ENCODE data around the gene WDR4. TPM values are rescaled to one million over a fixed set of nuclear protein-coding genes. Genes with fewer than 3 reads are reported as not detected.

WDR4 gene
- total RNA-seq, 1 experiment from 2014 or later: 42.6 TPM

DNA sequence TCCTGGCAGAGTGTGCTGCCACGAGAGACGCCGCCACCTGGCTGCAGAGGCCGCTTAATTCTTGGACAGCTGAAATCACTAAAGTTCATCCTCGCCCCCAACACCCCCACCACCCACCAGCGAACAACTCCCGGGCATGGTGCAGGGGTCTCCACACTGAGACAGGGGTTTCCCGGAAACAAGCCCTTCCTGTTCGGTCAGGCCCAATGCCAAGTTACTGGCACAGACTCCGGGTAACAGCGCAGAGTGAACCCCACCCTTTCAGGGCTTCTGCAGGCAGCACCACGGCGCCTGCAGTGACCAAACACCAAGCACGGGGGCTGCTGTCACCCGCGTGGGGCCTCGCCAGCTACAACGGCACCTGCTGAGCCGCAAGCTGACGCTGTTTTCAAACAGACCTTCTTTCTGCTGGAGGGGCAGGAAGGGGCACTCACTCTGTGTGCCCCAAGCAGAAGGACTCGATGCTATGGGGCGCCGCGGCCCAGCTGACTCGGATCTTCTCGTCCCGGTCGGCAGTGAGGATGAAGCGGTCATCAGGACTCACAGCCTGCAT lies 17.4 kb downstream of the WDR4 start:
- CTCF ChIA-PET: interaction anchor here (0.7 to 1.8 kb wide), 6 partner anchors 11 to 269 kb away, joined by 3 to 4 read pairs (median 3); no protein-coding TSS in a partner anchor
- TF ChIP-seq MYBL2 (CRISPR knock-in tag; IDR thresholded peaks at IDR 0.05): no peak
- TF ChIP-seq, protein P1, sequence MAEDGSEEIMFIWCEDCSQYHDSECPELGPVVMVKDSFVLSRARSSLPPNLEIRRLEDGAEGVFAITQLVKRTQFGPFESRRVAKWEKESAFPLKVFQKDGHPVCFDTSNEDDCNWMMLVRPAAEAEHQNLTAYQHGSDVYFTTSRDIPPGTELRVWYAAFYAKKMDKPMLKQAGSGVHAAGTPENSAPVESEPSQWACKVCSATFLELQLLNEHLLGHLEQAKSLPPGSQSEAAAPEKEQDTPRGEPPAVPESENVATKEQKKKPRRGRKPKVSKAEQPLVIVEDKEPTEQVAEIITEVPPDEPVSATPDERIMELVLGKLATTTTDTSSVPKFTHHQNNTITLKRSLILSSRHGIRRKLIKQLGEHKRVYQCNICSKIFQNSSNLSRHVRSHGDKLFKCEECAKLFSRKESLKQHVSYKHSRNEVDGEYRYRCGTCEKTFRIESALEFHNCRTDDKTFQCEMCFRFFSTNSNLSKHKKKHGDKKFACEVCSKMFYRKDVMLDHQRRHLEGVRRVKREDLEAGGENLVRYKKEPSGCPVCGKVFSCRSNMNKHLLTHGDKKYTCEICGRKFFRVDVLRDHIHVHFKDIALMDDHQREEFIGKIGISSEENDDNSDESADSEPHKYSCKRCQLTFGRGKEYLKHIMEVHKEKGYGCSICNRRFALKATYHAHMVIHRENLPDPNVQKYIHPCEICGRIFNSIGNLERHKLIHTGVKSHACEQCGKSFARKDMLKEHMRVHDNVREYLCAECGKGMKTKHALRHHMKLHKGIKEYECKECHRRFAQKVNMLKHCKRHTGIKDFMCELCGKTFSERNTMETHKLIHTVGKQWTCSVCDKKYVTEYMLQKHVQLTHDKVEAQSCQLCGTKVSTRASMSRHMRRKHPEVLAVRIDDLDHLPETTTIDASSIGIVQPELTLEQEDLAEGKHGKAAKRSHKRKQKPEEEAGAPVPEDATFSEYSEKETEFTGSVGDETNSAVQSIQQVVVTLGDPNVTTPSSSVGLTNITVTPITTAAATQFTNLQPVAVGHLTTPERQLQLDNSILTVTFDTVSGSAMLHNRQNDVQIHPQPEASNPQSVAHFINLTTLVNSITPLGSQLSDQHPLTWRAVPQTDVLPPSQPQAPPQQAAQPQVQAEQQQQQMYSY (CRISPR knock-in tag; IDR thresholded peaks at IDR 0.05): no peak
- no peak overlapping the region for H3K27ac Mint-ChIP-seq
- H3K4me1 Mint-ChIP-seq: peaks cover 8% of the 10 kb centered on the region
- DNase-seq (ENCODE audit: low spot score) (no peak), ATAC-seq (no peak)
- POLR2A ChIA-PET: no interaction called here
- H3K36me3 Mint-ChIP-seq: peaks cover 50% of the 10 kb centered on the region
- H3K4me3 Mint-ChIP-seq: no peak overlapping the region
- no peaks in the 10 kb centered on the region for H3K27me3 Mint-ChIP-seq (ENCODE audit: low read depth)
- H3K9me3 Mint-ChIP-seq: no peaks in the 10 kb centered on the region

DNA sequence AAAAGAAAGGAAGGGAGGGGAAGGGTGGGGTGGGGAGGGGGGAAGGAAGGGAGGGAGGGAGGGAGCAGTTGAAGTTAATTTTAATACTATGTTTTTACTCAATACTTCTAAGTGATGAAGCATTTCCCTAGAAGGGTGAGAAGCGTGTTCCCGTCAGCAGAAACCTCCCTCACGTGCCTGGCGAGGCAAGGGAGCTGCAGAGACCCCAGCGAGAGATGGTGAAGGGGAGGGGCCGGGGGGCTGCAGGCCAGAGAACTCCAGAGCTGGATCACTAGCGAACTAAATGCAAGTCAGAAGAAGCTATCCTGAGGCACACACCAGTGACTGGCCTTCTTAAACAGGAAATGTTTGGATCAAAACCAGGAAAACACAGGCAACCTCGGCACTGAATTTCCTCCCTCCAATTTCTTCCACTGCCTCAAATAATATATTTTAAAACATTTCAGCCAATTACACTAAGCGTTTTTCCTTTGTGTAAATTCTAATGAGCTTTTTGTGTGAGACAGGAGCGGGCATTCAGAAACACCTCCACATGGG lies 18.0 kb downstream of the WDR4 start:
- Mint-ChIP-seq H3K4me3 (no peak overlapping the region), H3K27ac (no peak overlapping the region), H3K36me3 (peaks cover 50% of the 10 kb centered on the region), H3K4me1 (peaks cover 8% of the 10 kb centered on the region), H3K9me3 (no peaks in the 10 kb centered on the region), H3K27me3 (ENCODE audit: low read depth) (no peaks in the 10 kb centered on the region)
- TF ChIP-seq, protein P2, sequence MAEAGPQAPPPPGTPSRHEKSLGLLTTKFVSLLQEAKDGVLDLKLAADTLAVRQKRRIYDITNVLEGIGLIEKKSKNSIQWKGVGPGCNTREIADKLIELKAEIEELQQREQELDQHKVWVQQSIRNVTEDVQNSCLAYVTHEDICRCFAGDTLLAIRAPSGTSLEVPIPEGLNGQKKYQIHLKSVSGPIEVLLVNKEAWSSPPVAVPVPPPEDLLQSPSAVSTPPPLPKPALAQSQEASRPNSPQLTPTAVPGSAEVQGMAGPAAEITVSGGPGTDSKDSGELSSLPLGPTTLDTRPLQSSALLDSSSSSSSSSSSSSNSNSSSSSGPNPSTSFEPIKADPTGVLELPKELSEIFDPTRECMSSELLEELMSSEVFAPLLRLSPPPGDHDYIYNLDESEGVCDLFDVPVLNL (CRISPR knock-in tag; IDR thresholded peaks at IDR 0.05; ENCODE audit: borderline replicate concordance, low read depth): no peak
- TF ChIP-seq, protein P3, sequence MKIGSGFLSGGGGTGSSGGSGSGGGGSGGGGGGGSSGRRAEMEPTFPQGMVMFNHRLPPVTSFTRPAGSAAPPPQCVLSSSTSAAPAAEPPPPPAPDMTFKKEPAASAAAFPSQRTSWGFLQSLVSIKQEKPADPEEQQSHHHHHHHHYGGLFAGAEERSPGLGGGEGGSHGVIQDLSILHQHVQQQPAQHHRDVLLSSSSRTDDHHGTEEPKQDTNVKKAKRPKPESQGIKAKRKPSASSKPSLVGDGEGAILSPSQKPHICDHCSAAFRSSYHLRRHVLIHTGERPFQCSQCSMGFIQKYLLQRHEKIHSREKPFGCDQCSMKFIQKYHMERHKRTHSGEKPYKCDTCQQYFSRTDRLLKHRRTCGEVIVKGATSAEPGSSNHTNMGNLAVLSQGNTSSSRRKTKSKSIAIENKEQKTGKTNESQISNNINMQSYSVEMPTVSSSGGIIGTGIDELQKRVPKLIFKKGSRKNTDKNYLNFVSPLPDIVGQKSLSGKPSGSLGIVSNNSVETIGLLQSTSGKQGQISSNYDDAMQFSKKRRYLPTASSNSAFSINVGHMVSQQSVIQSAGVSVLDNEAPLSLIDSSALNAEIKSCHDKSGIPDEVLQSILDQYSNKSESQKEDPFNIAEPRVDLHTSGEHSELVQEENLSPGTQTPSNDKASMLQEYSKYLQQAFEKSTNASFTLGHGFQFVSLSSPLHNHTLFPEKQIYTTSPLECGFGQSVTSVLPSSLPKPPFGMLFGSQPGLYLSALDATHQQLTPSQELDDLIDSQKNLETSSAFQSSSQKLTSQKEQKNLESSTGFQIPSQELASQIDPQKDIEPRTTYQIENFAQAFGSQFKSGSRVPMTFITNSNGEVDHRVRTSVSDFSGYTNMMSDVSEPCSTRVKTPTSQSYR (CRISPR knock-in tag; IDR thresholded peaks at IDR 0.05): no peak
- TF ChIP-seq GTF2I (CRISPR knock-in tag; conservative IDR thresholded peaks at IDR 0.05): no peak
- TF ChIP-seq NFYB (CRISPR knock-in tag; conservative IDR thresholded peaks at IDR 0.05; ENCODE audit: low read depth): no peak
- TF ChIP-seq, protein P4, sequence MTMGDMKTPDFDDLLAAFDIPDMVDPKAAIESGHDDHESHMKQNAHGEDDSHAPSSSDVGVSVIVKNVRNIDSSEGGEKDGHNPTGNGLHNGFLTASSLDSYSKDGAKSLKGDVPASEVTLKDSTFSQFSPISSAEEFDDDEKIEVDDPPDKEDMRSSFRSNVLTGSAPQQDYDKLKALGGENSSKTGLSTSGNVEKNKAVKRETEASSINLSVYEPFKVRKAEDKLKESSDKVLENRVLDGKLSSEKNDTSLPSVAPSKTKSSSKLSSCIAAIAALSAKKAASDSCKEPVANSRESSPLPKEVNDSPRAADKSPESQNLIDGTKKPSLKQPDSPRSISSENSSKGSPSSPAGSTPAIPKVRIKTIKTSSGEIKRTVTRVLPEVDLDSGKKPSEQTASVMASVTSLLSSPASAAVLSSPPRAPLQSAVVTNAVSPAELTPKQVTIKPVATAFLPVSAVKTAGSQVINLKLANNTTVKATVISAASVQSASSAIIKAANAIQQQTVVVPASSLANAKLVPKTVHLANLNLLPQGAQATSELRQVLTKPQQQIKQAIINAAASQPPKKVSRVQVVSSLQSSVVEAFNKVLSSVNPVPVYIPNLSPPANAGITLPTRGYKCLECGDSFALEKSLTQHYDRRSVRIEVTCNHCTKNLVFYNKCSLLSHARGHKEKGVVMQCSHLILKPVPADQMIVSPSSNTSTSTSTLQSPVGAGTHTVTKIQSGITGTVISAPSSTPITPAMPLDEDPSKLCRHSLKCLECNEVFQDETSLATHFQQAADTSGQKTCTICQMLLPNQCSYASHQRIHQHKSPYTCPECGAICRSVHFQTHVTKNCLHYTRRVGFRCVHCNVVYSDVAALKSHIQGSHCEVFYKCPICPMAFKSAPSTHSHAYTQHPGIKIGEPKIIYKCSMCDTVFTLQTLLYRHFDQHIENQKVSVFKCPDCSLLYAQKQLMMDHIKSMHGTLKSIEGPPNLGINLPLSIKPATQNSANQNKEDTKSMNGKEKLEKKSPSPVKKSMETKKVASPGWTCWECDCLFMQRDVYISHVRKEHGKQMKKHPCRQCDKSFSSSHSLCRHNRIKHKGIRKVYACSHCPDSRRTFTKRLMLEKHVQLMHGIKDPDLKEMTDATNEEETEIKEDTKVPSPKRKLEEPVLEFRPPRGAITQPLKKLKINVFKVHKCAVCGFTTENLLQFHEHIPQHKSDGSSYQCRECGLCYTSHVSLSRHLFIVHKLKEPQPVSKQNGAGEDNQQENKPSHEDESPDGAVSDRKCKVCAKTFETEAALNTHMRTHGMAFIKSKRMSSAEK (CRISPR knock-in tag; IDR thresholded peaks at IDR 0.05; ENCODE audit: borderline replicate concordance): no peak
- no peak for TF ChIP-seq SMAD4 (CRISPR knock-in tag; IDR thresholded peaks at IDR 0.05)
- TF ChIP-seq, protein P5, sequence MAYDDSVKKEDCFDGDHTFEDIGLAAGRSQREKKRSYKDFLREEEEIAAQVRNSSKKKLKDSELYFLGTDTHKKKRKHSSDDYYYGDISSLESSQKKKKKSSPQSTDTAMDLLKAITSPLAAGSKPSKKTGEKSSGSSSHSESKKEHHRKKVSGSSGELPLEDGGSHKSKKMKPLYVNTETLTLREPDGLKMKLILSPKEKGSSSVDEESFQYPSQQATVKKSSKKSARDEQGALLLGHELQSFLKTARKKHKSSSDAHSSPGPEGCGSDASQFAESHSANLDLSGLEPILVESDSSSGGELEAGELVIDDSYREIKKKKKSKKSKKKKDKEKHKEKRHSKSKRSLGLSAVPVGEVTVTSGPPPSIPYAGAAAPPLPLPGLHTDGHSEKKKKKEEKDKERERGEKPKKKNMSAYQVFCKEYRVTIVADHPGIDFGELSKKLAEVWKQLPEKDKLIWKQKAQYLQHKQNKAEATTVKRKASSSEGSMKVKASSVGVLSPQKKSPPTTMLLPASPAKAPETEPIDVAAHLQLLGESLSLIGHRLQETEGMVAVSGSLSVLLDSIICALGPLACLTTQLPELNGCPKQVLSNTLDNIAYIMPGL (CRISPR knock-in tag; IDR thresholded peaks at IDR 0.05): no peak
- TF ChIP-seq NR3C1 (CRISPR knock-in tag; conservative IDR thresholded peaks at IDR 0.05; ENCODE audit: low read depth): no peak
- no peak for TF ChIP-seq SP1 (CRISPR knock-in tag; conservative IDR thresholded peaks at IDR 0.05)
- no peak for TF ChIP-seq ZNF671 (CRISPR knock-in tag; IDR thresholded peaks at IDR 0.05)
- DNase-seq (ENCODE audit: low spot score): no peak
- no peak for ATAC-seq
- ChIA-PET POLR2A (no interaction called here), CTCF (interaction anchor here (0.8 to 1.8 kb wide), 2 partner anchors 18 to 268 kb away, joined by 4 read pairs; no protein-coding TSS in a partner anchor)
